NCI-H748 treated with DMSO at 0.1 percent for 48 hours (cell line): ENCODE measurements around the gene FZD8.
"Not testable (repeated sequence)": the region's sequence is repeated elsewhere in the genome, so short reads cannot be mapped to it uniquely, and the experiment has no call there.

Experiments
- DNase-seq: peaks from one replicate; lab custom pipeline; 2025; lab: John Stamatoyannopoulos, UW

FZD8 gene

GRCh38 chr10:35642035-35642792, at the start of gene FZD8:
TSS of gene FZD8 (minus strand) at chr10:35642296. CDS start at chr10:35641429, 867 bp downstream.
- DNase-seq, result peak; percentile 86

GRCh38 chr10:35691522-35692236, 49.6 kb upstream of the FZD8 start:
- DNase-seq, result peak; percentile 83

- DNase-seq, result peak; percentile 95
These were observed 48.4 kb upstream of the FZD8 start for GRCh38 chr10:35690534-35690933.

DNA sequence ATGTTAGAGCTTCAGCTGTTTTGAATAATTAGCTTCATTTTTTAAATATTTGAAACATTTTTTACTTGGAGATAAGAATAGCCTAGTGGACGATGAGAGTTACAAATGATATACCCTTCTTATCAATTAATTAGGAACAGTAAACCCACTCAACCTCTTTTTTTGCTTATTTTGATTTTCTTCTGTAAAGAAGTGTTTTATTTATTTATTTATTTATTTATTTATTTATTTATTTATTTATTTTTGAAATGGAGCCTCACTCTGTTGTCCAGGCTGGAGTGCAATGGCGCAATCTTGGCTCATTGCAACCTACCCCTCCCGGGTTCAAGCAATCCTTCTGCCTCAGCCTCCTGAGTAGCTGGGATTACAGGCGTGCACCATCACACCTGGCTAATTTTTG, 43.8 kb upstream of the FZD8 start:
- not testable (repeated sequence) for DNase-seq

DNA sequence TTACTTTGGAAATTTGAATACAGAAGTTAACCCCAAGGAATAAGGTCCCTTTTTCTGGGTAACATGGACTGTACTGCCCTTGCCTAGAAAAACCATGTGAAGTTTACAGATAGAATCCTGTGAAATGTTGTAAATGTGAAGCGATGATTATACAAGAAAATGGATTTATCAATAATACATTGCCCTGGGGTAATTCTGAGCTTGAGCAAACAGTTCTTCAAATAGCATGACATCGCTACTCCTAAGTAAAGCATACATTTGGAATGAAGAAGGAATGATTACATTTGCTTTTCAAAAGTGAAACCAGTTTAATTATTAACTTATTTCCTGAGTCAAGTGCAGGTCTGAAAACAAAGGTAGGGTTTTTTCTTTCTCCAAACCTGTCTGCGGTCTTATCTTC, 43.3 kb upstream of the FZD8 start:
- DNase-seq, result no peak

- DNase-seq, result peak; percentile 41
These were observed 42.5 kb upstream of the FZD8 start for GRCh38 chr10:35684586-35684985.

DNA sequence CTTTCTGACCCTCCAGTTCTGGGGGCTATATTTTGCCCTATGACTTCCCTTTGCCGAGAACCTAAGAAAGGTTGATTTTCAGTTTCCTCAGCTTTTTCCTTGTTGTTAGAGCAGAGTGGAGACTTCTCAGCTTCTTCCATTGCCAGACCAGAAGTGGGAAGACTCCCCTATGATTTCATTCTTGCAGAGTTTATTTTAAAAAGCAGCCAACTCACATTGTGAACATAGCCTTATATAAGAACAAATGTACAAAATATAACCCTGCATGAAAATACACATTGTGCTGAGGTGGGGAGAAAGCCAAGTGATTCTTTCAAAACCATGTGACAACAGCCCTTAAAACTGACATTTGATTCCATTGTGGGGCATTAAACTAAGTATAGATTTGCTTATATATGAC, 33.8 kb upstream of the FZD8 start:
- DNase-seq, result no peak

- DNase-seq, result no peak
These were observed 32.7 kb upstream of the FZD8 start for GRCh38 chr10:35674843-35675242.

GRCh38 chr10:35668865-35669650, 27.0 kb upstream of the FZD8 start:
- no peak for DNase-seq

DNA sequence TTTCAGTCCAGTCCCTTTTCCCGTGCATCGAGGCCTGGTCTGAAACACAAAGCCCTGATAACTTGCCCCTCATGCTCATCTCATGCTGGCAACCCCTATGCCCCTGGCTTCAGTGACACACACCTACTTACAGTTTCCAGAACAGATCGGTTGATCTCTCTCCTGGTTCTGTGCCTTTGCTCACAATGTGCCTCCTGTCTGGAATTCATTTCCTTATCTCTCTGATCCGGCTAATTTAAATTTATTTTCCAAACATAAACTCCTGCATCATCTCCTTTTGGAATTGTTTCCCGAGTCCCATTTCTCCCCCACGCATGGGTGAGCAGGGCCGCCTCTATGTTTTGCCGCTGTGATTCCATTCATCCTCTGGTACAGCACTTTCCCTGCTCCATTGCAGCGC, 25.9 kb upstream of the FZD8 start:
- DNase-seq, result no peak

DNA sequence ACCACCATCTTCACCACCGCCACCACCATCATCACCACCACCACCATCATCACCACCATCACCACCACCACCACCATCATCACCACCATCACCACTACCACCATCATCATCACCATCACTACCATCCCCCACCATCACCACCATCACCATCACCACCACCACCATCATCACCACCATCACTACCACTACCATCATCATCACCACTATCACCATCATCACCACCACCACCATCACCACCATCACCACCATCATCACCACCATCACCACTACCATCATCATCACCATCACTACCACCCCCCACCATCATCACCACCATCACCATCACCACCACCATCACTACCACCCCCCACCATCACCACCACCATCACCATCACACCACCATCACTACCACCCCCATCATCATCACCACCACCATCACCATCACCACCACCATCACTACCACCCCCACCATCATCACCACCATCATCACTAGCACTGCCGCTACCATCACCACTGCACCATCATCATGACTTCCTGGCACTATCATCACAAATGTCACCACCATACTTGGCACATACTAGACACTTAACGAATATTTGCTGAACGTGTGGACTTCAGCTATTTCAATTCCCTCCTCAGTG, 25.3 kb upstream of the FZD8 start:
- no peak for DNase-seq

DNA sequence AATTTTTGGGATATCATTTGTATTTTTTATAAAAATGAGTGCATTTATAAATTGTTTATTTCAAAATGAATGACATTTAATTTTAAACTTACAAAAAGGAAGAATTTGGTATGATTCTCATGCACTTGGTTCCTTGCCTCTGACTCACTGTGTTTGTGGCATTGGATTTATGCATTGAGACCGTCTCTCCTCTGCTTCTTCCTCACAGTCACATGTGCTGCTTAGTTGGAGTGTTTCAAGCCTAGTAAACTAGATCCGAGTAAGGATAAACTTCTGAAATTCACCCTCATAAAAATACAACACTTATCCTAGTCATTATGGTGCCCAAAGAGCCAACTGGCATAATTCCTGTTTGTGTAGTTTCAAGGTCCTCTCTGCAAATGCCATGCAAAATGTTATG, 19.1 kb upstream of the FZD8 start:
- DNase-seq, result no peak

DNA sequence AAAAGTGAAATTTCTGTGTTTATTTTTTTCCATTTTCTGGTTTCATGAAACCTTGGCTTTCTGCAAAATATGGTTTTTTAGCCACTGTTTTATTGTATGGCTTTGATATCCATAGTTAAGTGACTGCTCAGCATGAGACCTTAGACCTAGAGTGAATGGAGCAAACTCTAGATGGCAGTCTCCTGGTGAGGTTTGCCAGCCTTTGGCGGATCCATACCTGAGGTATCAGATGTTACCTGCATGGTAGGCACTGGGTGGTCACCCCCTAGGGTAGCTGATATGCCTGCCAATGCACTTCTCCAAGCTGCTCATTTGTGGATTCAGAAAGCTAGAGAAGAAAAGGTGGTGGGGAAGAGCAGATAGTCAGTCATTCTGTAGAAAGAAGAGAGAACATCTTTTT, 17.4 kb upstream of the FZD8 start:
- DNase-seq, result no peak

GRCh38 chr10:35657621-35658020, 15.5 kb upstream of the FZD8 start:
- no peak for DNase-seq

- no peak for DNase-seq
These were observed 10.7 kb upstream of the FZD8 start for GRCh38 chr10:35652824-35653223.

DNA sequence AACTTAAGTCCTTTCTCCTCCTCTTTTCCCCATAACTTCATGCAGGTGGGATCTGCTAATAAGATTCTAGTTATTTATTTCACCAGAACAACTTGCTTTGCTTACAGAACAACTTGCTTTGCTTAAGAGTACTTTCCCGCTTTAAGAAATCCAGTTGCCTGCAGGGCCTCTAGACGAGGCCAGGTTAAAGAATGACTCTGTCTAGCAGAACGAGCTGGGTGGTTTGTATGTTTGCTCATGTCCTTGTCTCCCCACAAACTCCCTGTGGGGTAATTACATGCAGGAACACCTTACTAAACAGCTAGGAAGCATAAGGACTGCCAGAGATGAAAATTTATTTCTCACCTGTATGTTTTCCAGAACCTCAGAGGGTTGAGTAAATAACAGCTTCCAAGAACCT, 8.8 kb upstream of the FZD8 start:
- no peak for DNase-seq

- DNase-seq, result no peak
These were observed 2.2 kb upstream of the FZD8 start for GRCh38 chr10:35644050-35644950.

GRCh38 chr10:35643151-35644049, 1.3 kb upstream of the FZD8 start:
- peak; percentile 87 for DNase-seq

DNA sequence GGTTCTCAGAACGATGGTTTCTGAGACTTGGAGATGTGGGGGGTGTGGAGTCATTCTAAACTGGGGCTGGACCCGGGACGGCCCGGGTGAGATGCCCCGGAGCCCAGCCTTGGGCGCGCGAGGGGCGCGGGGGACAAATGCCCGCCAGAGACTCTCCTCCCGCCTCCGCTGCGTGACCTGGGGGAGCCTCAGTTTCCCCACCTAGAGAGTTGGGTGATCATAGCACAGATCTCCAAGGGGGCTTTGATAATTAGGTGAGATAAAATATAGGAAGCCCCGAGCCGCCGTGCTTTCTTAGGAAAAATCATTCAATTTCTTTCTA, 658 bp upstream of the FZD8 start:
- no peak for DNase-seq

DNA sequence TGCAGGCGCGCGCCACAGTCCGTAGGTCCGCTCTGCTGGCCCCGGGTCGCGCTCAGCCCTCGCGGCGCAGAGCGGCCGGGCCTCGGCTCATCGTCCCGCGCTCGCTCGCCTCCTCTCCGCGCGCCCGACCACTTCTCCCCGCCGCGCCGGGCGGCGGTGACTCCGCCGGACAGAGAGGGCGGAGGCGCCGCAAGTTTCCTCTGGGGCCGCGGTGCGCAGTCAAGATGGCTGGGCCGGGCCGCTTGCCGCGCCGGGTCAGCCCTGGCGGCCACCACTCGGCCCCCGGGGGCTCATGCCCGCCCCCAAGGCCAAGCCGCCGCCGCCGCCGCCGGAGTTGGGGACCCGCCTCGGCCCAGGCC, 441 bp downstream of the FZD8 start:
- DNase-seq, result no peak
